ENCODE data around the gene SPATA13.

Gene SPATA13

GRCh38 chr13:24269821-24270220 lies 109.3 kb downstream of the SPATA13 start:
- no peak overlapping the region for H3K4me3 ChIP-seq (ENCODE audit: low read depth, low read length)
- H3K36me3 ChIP-seq (ENCODE audit: control insufficient read depth in 2 of 2, insufficient read depth in 1 of 2, low read length in 2 of 2): no peaks in the 10 kb centered on the region
- POLR2A ChIA-PET: interaction anchor here (0.6 kb wide), 1 partner anchor 30 kb away, joined by 3 read pairs; no protein-coding TSS in a partner anchor
- CTCF ChIA-PET: interaction anchor here (1.8 kb wide), 2 partner anchors 41 to 217 kb away, joined by 5 to 8 read pairs; no protein-coding TSS in a partner anchor
- no peak for TF ChIP-seq ZFHX2 (tag by site-specific recombination; conservative IDR thresholded peaks at IDR 0.05)
- no peak for TF ChIP-seq SP7 (tag by site-specific recombination; IDR thresholded peaks at IDR 0.05)
- TF ChIP-seq, protein P1, sequence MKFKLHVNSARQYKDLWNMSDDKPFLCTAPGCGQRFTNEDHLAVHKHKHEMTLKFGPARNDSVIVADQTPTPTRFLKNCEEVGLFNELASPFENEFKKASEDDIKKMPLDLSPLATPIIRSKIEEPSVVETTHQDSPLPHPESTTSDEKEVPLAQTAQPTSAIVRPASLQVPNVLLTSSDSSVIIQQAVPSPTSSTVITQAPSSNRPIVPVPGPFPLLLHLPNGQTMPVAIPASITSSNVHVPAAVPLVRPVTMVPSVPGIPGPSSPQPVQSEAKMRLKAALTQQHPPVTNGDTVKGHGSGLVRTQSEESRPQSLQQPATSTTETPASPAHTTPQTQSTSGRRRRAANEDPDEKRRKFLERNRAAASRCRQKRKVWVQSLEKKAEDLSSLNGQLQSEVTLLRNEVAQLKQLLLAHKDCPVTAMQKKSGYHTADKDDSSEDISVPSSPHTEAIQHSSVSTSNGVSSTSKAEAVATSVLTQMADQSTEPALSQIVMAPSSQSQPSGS (tag by site-specific recombination; IDR thresholded peaks at IDR 0.05; ENCODE audit: low read depth): peak; percentile 52; the same call in 1 of the 2 replicates
- TF ChIP-seq ZFP69B (tag by site-specific recombination; IDR thresholded peaks at IDR 0.05): no peak
- peak; percentile 62; the same call in 1 of the 2 replicates for TF ChIP-seq ZNF121 (tag by site-specific recombination; IDR thresholded peaks at IDR 0.05)
- TF ChIP-seq ZNF555 (tag by site-specific recombination; conservative IDR thresholded peaks at IDR 0.05): no peak
- no peak for TF ChIP-seq ZNF2 (tag by site-specific recombination; IDR thresholded peaks at IDR 0.05)
- H3K4me1 ChIP-seq (ENCODE audit: control insufficient read depth, insufficient read depth, low read length): peaks cover 7% of the 10 kb centered on the region; the same call in 1 of the 2 replicates
- H3K27ac ChIP-seq (ENCODE audit: extremely low read depth, low read depth, low read length): no peak overlapping the region
- no peaks in the 10 kb centered on the region for H3K9me3 ChIP-seq (ENCODE audit: control insufficient read depth, insufficient read depth, low read depth, low read length)

DNA sequence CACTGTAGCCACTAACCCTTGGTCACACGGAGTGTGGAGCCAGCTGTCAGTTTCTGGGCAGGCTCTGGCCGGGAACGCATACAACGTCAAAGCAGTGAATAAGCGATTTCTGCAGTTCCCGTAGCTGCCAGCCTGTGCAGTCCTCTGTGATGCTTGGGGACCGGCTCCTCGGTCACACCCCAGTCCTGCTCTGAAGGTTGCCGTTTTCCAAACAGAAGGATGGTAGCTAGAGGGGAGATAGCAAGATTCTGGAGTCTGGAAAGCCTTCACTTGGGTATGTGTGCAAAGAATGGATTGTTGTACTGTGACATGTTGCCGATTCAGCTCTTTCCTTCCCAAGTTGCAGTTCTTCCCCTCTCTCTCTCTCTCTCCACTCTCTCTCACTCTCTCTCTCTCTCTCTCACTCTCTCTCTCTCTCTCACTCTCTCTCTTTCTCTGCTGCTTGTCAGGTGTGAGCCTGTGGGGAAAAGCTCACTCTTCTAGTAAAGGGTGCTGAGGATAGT lies 110.2 kb downstream of the SPATA13 start:
- H3K27ac ChIP-seq (ENCODE audit: extremely low read depth, low read depth, low read length): no peak overlapping the region
- POLR2A ChIA-PET: interaction anchor here (0.6 kb wide), 1 partner anchor 31 kb away, joined by 3 read pairs; no protein-coding TSS in a partner anchor
- peak; percentile 33; the same call in 1 of the 2 replicates for TF ChIP-seq ZBTB20 (tag by site-specific recombination; IDR thresholded peaks at IDR 0.05)
- TF ChIP-seq ZNF24 (tag by site-specific recombination; IDR thresholded peaks at IDR 0.05): no peak
- 0 out of 2 replicates have a peak, but pooled peaks have one; percentile 28 for TF ChIP-seq ZNF692 (tag by site-specific recombination; IDR thresholded peaks at IDR 0.05)
- 0 out of 2 replicates have a peak, but pooled peaks have one; percentile 12 for TF ChIP-seq ZNF629 (tag by site-specific recombination; IDR thresholded peaks at IDR 0.05)
- peak; percentile 36; the same call in 1 of the 2 replicates for TF ChIP-seq ZNF2 (tag by site-specific recombination; IDR thresholded peaks at IDR 0.05)
- peak; percentile 24; the same call in 1 of the 2 replicates for TF ChIP-seq KLF9 (tag by site-specific recombination; IDR thresholded peaks at IDR 0.05; ENCODE audit: low read depth)
- no peak for TF ChIP-seq BCL11B (tag by site-specific recombination; IDR thresholded peaks at IDR 0.05; ENCODE audit: low read depth)
- TF ChIP-seq PRDM10 (tag by site-specific recombination; IDR thresholded peaks at IDR 0.05): peak; percentile 47; the same call in 1 of the 2 replicates
- TF ChIP-seq ZNF366 (tag by site-specific recombination; conservative IDR thresholded peaks at IDR 0.05): peak; percentile 82
- peak; percentile 39; the same call in 1 of the 2 replicates for TF ChIP-seq KLF16 (tag by site-specific recombination; IDR thresholded peaks at IDR 0.05)
- TF ChIP-seq ZSCAN5A (tag by site-specific recombination; IDR thresholded peaks at IDR 0.05): no peak
- TF ChIP-seq FEZF1 (tag by site-specific recombination; IDR thresholded peaks at IDR 0.05): peak; percentile 41; the same call in 1 of the 2 replicates
- TF ChIP-seq ZNF580 (tag by site-specific recombination; IDR thresholded peaks at IDR 0.05): peak; percentile 85
- peak; percentile 99 for TF ChIP-seq ZNF596 (tag by site-specific recombination; IDR thresholded peaks at IDR 0.05)
- TF ChIP-seq TRIM28 (IDR thresholded peaks at IDR 0.05; ENCODE audit: borderline replicate concordance, low read length): no peak; the same call in 1 of the 2 replicates
- no peak for TF ChIP-seq ZNF184 (tag by site-specific recombination; IDR thresholded peaks at IDR 0.05)
- no peak for TF ChIP-seq ZNF776 (tag by site-specific recombination; IDR thresholded peaks at IDR 0.05; ENCODE audit: borderline replicate concordance)
- no peak for TF ChIP-seq ZNF426 (tag by site-specific recombination; IDR thresholded peaks at IDR 0.05)
- 0 out of 2 replicates have a peak, but pooled peaks have one; percentile 10 for TF ChIP-seq ZNF623 (tag by site-specific recombination; IDR thresholded peaks at IDR 0.05)
- 0 out of 2 replicates have a peak, but pooled peaks have one; percentile 34 for TF ChIP-seq KLF7 (tag by site-specific recombination; IDR thresholded peaks at IDR 0.05; ENCODE audit: borderline replicate concordance)

More for the DNA sequence above, 110.2 kb downstream of the SPATA13 start:
- Histone ChIP-seq H3K9me3 (ENCODE audit: control insufficient read depth, insufficient read depth, low read depth, low read length) (no peaks in the 10 kb centered on the region), H3K4me3 (ENCODE audit: low read depth, low read length) (no peak overlapping the region; the same call in none of the 2 replicates), H3K4me1 (ENCODE audit: control insufficient read depth, insufficient read depth, low read length) (peaks cover 7% of the 10 kb centered on the region; the same call in 1 of the 2 replicates), H3K36me3 (ENCODE audit: control insufficient read depth in 2 of 2, insufficient read depth in 1 of 2, low read length in 2 of 2) (no peaks in the 10 kb centered on the region)
- CTCF ChIA-PET: interaction anchor here (0.6 to 1.8 kb wide), 2 partner anchors 42 to 46 kb away, joined by 6 to 8 read pairs; no protein-coding TSS in a partner anchor

All from HEK293 (cell line).